A549 (cell line): Measurements from ENCODE around the gene STIMATE.

Source experiments
- CHD2 ChIP-seq: fragments of 150-350 bp; IDR thresholded peaks from 2 replicates; pipeline ENCODE4 v1.6.1; 2014; ENCODE audit warnings: low read length; ENCODE audit not compliant: partially characterized antibody
- EP300 ChIP-seq, 2 experiments: fragments of >200 bp; sonication (Bioruptor Twin); formaldehyde crosslinking; IDR thresholded peaks; 2 replicates in 1 of 2; 3 replicates in 1 of 2; pipeline ENCODE4 v1.6.1; 2016 to 2017
- KDM1A ChIP-seq: fragments of 200-600 bp; sonication (generic); IDR thresholded peaks from 2 replicates; pipeline ENCODE4 v1.6.1; 2016; ENCODE audit warnings: low read depth, mild to moderate bottlenecking
- POLR2AphosphoS2 ChIP-seq: conservative IDR thresholded peaks from 2 replicates; pipeline ENCODE4 v1.6.1; 2012; ENCODE audit warnings: low read length, improper control_type of control experiment, inconsistent platforms
- ZFP36 ChIP-seq: fragments of 450-650 bp; IDR thresholded peaks from 2 replicates; pipeline ENCODE4 v1.6.1; 2014; ENCODE audit warnings: borderline replicate concordance; ENCODE audit not compliant: partially characterized antibody
- TF ChIP-seq, protein P1 (sequence below): fragments of >200 bp; sonication (Bioruptor Twin); formaldehyde crosslinking; IDR thresholded peaks from 3 replicates; pipeline ENCODE4 v1.5.1; 2016

DNA sequence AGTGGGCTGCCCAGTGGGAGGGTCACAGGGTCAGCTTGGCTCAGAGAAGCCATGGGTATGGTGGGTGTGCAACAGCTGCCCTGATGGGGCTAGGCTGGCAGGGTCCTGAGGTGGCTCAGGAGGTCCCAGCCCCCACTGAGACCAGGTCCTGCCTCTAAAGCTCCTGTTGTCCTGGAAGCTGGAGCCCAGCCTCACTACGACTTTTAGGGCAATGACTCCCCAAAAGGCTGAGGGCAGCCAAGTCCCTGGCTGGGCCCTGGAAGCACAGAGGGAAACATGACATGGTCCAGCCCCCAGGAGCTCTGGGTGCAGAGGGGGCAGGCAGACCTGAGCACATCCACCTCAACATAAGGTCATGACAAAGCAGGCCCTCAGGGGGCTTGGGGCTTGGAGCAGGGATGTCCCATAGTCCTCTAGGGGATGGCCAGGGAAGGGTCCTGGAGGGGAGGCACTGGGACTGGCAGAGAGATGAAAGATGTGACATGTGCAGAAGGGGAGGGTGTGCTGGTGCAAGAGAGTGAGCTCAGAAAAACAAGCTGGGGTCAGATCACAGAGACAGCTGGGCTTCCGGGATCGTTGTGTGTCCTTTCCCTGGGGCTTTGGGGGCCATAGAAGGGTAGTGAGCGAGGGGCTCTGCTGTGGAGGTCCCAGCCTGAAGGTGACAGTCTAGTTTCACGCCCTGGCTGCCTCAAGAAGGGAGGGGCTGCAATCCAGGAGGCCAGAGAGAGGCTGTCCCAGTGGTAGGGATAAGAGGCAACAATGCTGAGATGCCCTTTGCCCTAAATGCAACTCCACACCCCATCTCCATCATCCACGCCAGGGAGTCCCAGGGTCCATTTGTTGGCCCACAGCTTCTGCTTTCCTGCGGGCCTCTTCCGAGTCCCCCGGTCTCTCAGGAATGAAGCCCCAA lies 103.4 kb downstream of the STIMATE start:
- TF ChIP-seq CHD2 (no peak), KDM1A (no peak), POLR2AphosphoS2 (no peak), ZFP36 (no peak), EP300 (IDR thresholded peaks at IDR 0.05) (no peak)
- TF ChIP-seq, protein P1, sequence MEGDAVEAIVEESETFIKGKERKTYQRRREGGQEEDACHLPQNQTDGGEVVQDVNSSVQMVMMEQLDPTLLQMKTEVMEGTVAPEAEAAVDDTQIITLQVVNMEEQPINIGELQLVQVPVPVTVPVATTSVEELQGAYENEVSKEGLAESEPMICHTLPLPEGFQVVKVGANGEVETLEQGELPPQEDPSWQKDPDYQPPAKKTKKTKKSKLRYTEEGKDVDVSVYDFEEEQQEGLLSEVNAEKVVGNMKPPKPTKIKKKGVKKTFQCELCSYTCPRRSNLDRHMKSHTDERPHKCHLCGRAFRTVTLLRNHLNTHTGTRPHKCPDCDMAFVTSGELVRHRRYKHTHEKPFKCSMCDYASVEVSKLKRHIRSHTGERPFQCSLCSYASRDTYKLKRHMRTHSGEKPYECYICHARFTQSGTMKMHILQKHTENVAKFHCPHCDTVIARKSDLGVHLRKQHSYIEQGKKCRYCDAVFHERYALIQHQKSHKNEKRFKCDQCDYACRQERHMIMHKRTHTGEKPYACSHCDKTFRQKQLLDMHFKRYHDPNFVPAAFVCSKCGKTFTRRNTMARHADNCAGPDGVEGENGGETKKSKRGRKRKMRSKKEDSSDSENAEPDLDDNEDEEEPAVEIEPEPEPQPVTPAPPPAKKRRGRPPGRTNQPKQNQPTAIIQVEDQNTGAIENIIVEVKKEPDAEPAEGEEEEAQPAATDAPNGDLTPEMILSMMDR, result no peak
